ENCODE results near the gene POLN.

POLN gene

GRCh38 chr4:2087170-2087569 is 154.8 kb downstream of the POLN start:
- DNase-seq = no peak

- DNase-seq = no peak
Measured at GRCh38 chr4:2085496-2085901, 156.4 kb downstream of the POLN start.

DNA sequence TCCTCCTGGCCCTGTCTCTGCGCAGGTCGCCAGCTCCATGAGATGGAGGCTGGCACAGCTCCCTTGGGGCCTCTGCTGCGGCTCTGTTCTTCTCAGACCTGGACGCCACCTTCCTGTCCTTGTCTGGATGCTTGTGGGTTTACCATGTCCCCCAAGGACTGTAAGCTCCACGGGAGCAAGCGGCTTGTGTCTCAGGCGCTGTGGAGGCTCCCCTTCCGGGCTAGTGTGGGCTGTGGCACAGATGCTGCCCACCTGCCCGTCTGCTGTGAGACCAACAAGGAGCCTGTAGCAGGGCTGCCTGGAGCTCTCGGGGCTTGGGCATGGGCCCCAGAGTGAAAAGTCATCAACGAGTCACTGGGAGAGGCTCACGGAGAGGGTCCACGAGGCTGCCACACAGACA is 157.6 kb downstream of the POLN start:
- no peak for DNase-seq

DNA sequence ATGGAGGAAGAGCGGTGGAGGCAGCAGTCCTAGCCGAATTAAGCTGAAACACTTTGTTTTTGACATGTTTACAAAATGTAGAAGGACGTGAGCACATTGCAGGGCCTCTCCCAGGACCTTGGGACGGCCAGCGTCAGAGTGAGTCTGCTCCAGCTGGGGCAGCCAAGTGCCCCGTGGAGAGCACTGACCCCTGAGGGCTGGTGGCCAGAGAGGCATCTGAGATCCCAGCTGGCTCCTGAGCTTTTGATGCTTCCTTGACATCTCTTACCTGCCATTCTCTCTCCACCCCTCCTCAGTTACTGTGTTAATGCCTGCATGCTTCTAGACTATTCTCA is 158.1 kb downstream of the POLN start:
- DNase-seq = no peak

DNA sequence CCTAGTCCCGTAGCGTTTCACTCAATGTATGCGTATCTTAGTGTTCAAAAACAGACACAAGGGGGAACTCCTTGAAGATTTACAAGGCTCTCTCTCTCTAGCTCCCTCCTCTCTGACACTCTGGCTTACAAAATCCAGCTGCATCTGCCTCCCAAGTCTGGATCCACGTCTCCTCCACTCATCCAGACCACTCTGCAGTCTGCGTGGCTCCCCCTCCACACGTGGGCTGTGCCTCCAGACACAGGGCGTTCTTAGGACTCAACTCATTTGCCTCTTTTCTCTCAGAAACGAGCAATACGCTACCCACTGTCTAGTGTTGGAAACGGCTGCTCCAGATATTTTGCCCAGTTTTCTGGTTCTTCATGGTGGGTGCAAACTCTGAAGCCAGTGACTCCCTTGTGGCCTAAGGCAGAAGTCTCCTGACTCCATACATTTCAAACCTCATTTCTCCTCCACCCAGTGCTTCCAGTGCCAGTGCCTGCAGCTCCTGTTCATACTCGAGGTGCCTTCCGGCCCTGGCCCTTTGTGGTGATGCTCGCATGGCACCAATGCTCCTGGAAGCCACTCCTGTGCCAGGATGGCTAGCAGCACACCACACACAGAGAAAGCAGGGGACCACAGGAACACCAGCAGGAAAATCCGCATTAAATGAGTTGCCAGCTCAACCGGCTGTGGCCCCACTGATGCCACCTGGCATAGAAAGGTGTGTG is 158.7 kb downstream of the POLN start:
- no peak for DNase-seq

DNA sequence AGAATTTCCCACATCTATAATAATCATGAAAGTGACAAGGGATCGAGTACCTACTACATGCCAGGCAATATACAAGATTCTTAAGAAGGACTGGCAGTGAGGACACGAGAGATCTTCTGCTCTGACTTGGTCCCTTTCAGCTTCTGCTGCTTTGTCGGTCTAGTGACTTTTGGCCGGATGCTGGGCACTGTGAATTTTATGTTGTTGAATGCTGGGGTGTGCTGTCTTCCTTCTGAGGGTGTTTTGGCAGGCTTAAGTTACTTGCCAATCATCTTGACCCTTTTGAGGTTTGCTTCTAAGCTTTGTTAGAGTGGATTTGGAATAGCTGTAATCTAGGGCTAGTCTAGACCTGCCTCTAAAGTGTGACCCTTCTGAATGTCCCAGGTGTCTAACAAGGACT is 159.3 kb downstream of the POLN start:
- no peak for DNase-seq

DNA sequence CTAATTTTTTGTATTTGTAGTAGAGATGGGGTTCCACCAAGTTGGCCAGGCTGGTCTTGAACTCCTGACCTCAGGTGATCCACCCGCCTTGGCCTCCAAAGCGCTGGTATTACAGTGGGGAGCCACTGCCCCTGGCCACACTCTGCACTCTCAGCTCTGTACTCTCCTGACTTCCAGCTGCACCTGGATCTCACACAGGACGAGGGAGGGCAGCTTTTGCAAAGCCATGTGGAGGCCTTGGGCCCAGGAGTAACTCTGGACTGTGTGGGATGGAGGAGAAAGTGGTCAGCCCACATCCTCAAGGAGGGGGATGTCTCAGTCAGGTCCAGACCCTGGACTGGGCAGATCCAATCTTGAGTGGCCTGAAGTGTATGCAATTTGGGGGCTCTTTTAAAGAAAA is 159.8 kb downstream of the POLN start:
- no peak for DNase-seq

DNA sequence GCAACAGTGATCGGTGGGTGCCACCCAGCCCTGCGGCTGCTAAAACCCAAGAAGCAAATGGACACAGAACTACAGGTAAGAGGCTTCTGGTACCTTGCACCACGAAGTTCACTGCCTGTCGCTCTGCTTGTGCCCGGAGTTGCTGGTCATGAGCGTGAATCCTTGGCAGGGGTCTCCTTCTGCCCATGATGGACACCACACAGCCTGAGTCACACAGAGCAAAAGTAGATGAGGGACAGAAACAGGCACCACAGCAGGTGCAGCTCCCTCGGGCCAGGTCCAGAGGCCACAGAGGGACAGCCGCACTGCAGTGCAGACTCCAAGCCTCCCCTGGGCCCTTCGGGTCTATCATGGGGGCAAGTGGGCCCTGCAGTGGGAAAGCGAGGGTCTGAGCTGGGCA is 160.4 kb downstream of the POLN start:
- DNase-seq = no peak

- DNase-seq = no peak
Measured at GRCh38 chr4:2080429-2081300, 161.3 kb downstream of the POLN start.

DNA sequence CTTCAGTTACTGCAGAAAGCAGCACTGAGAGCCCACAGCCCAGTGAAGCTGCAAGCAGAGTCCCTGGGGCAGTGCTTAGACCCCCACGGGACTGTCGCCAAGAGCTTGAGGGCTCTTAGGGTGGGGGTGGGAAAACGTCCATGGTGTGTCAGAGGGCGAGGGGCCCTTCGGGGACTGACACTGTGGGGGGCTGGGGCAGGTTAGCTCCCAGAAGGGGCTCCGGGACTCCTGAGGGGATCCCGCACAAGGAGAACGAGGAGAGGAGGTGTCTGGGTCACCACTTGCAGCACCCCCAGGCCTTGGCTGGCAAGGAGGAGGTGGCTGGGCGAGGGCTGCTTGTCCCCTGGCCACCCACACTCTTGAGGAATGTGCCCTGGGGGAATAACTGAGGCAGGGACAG is 162.0 kb downstream of the POLN start:
- DNase-seq = no peak

- no peak for DNase-seq
Measured at GRCh38 chr4:2079006-2079405, 162.9 kb downstream of the POLN start.

GRCh38 chr4:2078584-2078983 is 163.3 kb downstream of the POLN start:
- DNase-seq = no peak

DNA sequence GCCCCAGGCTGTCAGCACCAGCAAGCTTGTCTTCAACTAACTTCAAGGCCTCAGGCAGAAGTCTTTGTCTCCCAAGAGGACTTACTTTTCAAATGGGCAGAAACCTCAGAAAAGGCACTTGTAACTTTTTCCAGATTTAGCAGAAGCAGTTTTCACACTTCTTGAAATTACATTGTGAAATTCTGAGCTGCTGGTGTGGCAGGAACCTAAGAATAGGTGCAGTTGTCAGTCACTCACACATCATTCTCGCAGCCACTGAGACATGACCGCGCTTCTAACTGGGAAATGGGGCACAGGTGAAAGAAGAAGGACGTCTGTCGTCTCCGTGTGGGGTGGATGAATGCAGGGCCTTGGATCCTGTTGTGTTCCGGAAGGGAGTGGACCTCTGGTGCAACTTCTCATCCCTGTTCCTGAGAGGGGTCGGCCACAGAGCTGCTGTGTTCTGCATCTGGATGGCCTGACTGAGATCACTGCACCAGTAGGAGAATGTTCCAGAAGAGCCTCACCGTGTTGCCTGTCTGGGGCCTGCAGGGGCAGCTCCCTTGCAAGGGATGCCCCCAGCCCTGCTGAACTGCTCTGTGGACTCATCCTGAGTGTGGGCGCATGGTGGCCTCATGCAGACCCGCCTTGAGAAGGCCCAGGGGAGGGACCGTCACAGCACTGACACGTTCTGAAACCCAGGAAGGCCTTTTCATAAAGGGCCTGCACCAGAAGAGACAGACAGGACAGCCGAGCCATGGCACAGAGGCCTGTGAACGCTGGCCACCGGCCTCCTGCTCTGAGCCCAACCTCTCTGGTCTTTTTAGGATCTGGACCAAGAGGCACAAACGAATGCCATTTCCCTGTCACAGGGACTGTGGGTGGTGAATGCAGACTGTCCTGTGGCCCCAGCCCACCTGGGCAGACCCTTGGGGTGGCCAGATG is 164.1 kb downstream of the POLN start:
- DNase-seq = peak in 1 of 58 donors; percentile 36

DNA sequence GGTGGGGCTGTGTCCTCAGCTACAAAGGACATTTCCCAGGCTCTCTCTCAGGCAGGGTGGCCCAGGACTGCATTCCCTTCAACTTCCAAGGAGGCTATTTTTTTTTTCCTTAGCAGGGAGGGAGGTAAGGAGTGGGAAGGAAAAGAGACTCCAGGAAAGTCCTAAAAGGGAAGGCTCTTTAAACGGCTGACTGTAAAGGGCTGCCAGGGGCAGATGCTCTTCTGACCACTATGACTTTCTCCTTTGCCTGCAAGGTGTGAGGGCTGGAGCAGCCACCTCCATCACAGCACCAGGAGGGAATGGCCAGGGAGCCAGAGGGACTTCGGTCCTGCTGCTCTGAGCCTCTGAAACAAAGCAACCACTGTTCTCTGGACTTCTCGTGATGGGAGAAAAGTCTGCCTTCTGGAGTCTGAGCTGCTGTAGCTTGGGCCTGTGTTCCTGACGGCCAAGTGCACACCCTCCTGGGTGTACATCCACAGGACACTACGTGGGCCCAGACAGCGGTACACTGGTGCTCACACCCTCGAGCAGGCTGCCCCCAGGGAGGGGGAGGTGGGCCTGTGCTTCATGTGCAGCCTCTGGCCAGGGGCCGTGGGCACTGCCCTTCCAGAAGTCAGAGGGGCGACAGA is 164.9 kb downstream of the POLN start:
- DNase-seq = no peak

DNA sequence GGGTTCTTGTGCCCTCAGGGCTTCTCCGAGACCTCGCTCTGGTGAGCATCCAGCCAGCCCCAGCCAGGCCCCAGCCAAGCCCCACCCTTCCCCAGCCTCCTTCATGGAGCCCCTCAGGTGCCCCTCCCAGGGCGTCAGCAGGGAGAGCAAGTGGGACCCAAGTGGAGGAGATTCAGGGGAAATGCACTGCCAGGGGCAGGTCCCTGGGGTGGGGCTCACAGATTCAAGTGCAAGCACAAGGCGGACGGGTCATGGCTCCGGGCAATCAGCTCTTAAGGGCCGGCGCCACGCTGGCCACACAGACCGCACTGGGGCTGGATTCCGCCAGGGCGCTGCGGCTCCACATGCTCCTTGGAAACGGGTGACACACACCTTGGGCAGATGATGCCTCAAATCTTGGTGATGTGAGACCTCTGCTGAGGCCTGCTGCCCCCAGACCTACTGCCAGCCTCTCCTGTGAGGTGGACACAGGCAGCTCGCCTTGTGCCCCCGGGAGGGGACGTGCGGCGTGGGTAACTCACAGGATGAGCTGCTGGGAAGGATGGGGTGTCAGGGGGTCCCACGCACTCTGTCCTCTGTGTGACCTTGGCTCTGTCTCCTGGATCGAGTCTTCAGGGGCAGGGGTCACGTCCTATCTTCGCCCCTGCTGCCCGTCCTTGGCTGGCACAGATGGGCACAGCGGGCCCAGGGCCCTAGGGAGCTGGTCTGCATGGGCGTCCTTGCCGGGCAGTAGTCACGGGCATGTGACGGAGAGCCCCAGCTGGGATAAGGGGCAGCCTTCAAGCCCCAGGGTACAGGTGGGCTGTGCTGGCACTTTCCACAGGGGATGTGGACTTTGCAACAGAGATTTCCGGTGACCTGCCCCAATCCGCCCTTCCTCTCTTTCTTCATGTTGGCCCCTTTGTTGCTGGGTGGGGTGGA is 165.7 kb downstream of the POLN start:
- no peak for DNase-seq

DNA sequence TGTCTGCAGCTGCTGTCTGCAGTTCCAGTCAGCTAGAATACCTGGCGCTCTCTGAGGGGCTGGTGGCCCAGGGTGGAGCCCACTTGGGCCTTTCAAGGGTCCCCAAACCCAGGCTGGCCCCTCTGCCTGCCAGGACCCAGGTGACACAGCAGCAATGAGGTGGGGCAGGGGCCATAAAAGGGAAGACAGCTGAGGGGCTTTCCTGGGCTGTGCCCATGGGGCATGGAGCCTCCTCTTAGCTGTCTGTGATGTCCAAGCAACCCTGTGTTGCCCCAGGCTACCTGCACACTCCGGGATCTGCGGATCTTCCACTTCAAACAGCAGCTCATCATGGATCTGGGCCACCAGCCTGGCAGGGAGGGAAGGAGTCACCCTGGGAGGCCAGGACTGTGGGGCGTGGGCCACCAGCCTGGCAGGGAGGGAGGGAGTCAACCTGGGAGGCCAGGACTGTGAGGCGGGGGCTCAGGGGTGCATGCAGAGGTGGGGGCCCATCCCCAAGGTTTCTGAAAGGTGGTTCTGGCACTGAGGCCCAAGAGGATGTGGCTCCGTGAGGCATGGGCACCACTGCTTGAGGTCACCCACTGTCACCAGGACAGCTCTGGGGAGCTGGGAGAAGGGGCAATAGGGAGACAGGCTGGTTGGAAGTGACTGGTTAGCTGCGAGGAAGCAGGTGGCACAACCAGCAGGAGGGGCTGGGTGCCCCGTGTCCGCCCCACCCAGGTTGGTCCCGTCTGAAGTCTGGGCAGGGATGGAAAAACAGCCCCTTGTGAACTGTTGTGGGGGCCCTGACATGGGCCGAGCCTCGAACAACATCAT is 166.5 kb downstream of the POLN start:
- DNase-seq = no peak

DNA sequence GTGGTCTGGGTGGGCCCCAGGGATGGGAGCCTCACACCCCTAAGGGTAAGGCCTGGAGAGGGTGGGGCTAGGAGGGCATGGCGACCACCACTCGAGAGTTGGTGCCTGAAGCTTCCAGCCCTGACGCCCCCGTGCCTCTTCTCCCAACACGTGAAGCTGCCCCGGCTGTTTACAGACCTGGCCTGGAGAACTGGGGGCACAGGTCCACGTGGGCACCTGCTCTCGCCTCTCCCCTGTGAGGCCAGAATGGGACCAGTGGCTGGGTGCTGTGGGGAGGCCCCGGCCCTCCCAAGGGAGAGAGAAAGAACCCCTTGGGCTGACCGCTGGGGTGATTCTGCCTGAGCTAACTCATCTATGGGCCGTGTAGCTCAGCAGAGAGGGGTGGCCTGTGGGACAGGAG is 167.3 kb downstream of the POLN start:
- no peak for DNase-seq

GRCh38 chr4:2073808-2074481 is 168.0 kb downstream of the POLN start:
- DNase-seq = peak in 2 of 58 donors; percentile 28 to 60
